ES-I3 (cell line): ENCODE measurements around the gene C2CD2.

Experiments used
- H3K36me3 ChIP-seq: 2 replicates; pipeline ENCODE4 v1.6.1; 2013; ENCODE audit warnings: mild to moderate bottlenecking, low read length, control low read depth, moderate library complexity; ENCODE audit not compliant: insufficient read depth
- H3K4me1 ChIP-seq: 2 replicates; pipeline ENCODE4 v1.6.1; 2013; ENCODE audit warnings: mild to moderate bottlenecking, control low read depth, low read length; ENCODE audit not compliant: insufficient read depth
- H3K9ac ChIP-seq: 2 replicates; pipeline ENCODE4 v1.6.1; 2013; ENCODE audit warnings: low read depth, mild to moderate bottlenecking, low read length, moderate library complexity
- H3K9me3 ChIP-seq: 2 replicates; pipeline ENCODE4 v1.6.1; 2013; ENCODE audit warnings: mild to moderate bottlenecking, low read length, moderate library complexity; ENCODE audit not compliant: control insufficient read depth, insufficient read depth

The C2CD2 gene

GRCh38 chr21:41908829-41909228 is 45.0 kb downstream of the C2CD2 start:
- Histone ChIP-seq H3K36me3 (no peaks in the 10 kb centered on the region), H3K9me3 (no peaks in the 10 kb centered on the region), H3K9ac (no peak overlapping the region), H3K4me1 (no peaks in the 10 kb centered on the region)

- no peaks in the 10 kb centered on the region for H3K36me3 ChIP-seq
Observed at GRCh38 chr21:41907496-41908258, 46.1 kb downstream of the C2CD2 start.

GRCh38 chr21:41906770-41907169 is 47.0 kb downstream of the C2CD2 start:
- no peaks in the 10 kb centered on the region for H3K4me1 ChIP-seq
- H3K36me3 ChIP-seq, result no peaks in the 10 kb centered on the region
- no peak overlapping the region for H3K9ac ChIP-seq
- no peaks in the 10 kb centered on the region for H3K9me3 ChIP-seq

More at GRCh38 chr21:41907496-41908258, 46.1 kb downstream of the C2CD2 start:
- H3K9ac ChIP-seq, result no peak overlapping the region
- H3K9me3 ChIP-seq, result no peaks in the 10 kb centered on the region
- no peaks in the 10 kb centered on the region for H3K4me1 ChIP-seq

GRCh38 chr21:41903559-41904351 is 50.1 kb downstream of the C2CD2 start:
- Histone ChIP-seq H3K9ac (no peak overlapping the region), H3K36me3 (no peaks in the 10 kb centered on the region; the same call in 1 of the 2 replicates), H3K4me1 (no peaks in the 10 kb centered on the region), H3K9me3 (no peaks in the 10 kb centered on the region)

- no peaks in the 10 kb centered on the region for H3K9me3 ChIP-seq
- H3K4me1 ChIP-seq, result peaks cover 3% of the 10 kb centered on the region; the same call in 1 of the 2 replicates
- no peak overlapping the region for H3K9ac ChIP-seq
- no peaks in the 10 kb centered on the region; the same call in 1 of the 2 replicates for H3K36me3 ChIP-seq
Observed at GRCh38 chr21:41902946-41903345, 50.9 kb downstream of the C2CD2 start.

- Histone ChIP-seq H3K4me1 (peaks cover 12% of the 10 kb centered on the region), H3K36me3 (no peaks in the 10 kb centered on the region; the same call in 1 of the 2 replicates), H3K9me3 (no peaks in the 10 kb centered on the region), H3K9ac (no peak overlapping the region)
Observed at GRCh38 chr21:41901782-41902181, 52.0 kb downstream of the C2CD2 start.

- no peak overlapping the region for H3K9ac ChIP-seq
- no peaks in the 10 kb centered on the region; the same call in 1 of the 2 replicates for H3K36me3 ChIP-seq
- H3K9me3 ChIP-seq, result no peaks in the 10 kb centered on the region
- peaks cover 18% of the 10 kb centered on the region for H3K4me1 ChIP-seq
Observed at GRCh38 chr21:41901099-41901498, 52.7 kb downstream of the C2CD2 start.

GRCh38 chr21:41900401-41900800 is 53.4 kb downstream of the C2CD2 start:
- Histone ChIP-seq H3K9me3 (no peaks in the 10 kb centered on the region), H3K4me1 (peaks cover 23% of the 10 kb centered on the region), H3K9ac (no peak overlapping the region), H3K36me3 (no peaks in the 10 kb centered on the region; the same call in 1 of the 2 replicates)

GRCh38 chr21:41899426-41900202 is 54.2 kb downstream of the C2CD2 start:
- no peaks in the 10 kb centered on the region; the same call in 1 of the 2 replicates for H3K36me3 ChIP-seq
- H3K4me1 ChIP-seq, result peaks cover 23% of the 10 kb centered on the region
- no peak overlapping the region for H3K9ac ChIP-seq
- no peaks in the 10 kb centered on the region for H3K9me3 ChIP-seq

GRCh38 chr21:41898998-41899397 is 54.8 kb downstream of the C2CD2 start:
- Histone ChIP-seq H3K9me3 (no peaks in the 10 kb centered on the region), H3K36me3 (no peaks in the 10 kb centered on the region; the same call in 1 of the 2 replicates), H3K9ac (no peak overlapping the region), H3K4me1 (peaks cover 23% of the 10 kb centered on the region)

- H3K36me3 ChIP-seq, result no peaks in the 10 kb centered on the region; the same call in 1 of the 2 replicates
- H3K9ac ChIP-seq, result no peak overlapping the region
- H3K4me1 ChIP-seq, result peaks cover 23% of the 10 kb centered on the region
- no peaks in the 10 kb centered on the region for H3K9me3 ChIP-seq
Observed at GRCh38 chr21:41897700-41898099, 56.1 kb downstream of the C2CD2 start.

- no peak overlapping the region for H3K9ac ChIP-seq
Observed at GRCh38 chr21:41897047-41897669, 56.7 kb downstream of the C2CD2 start.

GRCh38 chr21:41895643-41896493 is 58.0 kb downstream of the C2CD2 start:
- H3K36me3 ChIP-seq, result no peaks in the 10 kb centered on the region
- H3K9me3 ChIP-seq, result no peaks in the 10 kb centered on the region
- H3K9ac ChIP-seq, result no peak overlapping the region
- peaks cover 23% of the 10 kb centered on the region for H3K4me1 ChIP-seq

More at GRCh38 chr21:41897047-41897669, 56.7 kb downstream of the C2CD2 start:
- Histone ChIP-seq H3K36me3 (no peaks in the 10 kb centered on the region; the same call in 1 of the 2 replicates), H3K9me3 (no peaks in the 10 kb centered on the region), H3K4me1 (peaks cover 23% of the 10 kb centered on the region)
